HS-27A (cell line): ENCODE measurements around the gene CAMK2D.

ENCODE experiments used
- DNase-seq: peaks from one replicate; pipeline ENCODE4 v3.0.0-alpha.2; 2012; ENCODE audit warnings: low read depth, missing footprints

CAMK2D gene

GRCh38 chr4:113637823-113638561, 123.5 kb downstream of the CAMK2D start:
- no peak for DNase-seq

- DNase-seq, result no peak
Measured at GRCh38 chr4:113637363-113637762, 124.2 kb downstream of the CAMK2D start.

GRCh38 chr4:113636877-113637276, 124.7 kb downstream of the CAMK2D start:
- no peak for DNase-seq

GRCh38 chr4:113636438-113636818, 125.1 kb downstream of the CAMK2D start:
- no peak for DNase-seq

GRCh38 chr4:113635739-113636437, 125.7 kb downstream of the CAMK2D start:
- peak; percentile 84 for DNase-seq

GRCh38 chr4:113634081-113634969, 127.2 kb downstream of the CAMK2D start:
- DNase-seq, result no peak

- DNase-seq, result no peak
Measured at GRCh38 chr4:113633467-113633866, 128.1 kb downstream of the CAMK2D start.

- no peak for DNase-seq
Measured at GRCh38 chr4:113628711-113629110, 132.8 kb downstream of the CAMK2D start.

GRCh38 chr4:113627321-113627720, 134.2 kb downstream of the CAMK2D start:
- DNase-seq, result no peak

GRCh38 chr4:113625902-113626301, 135.6 kb downstream of the CAMK2D start:
- no peak for DNase-seq

- no peak for DNase-seq
Measured at GRCh38 chr4:113623274-113623894, 138.2 kb downstream of the CAMK2D start.

- no peak for DNase-seq
Measured at GRCh38 chr4:113621633-113622032, 139.9 kb downstream of the CAMK2D start.

GRCh38 chr4:113620032-113620431, 141.5 kb downstream of the CAMK2D start:
- no peak for DNase-seq

GRCh38 chr4:113619526-113619925, 142.0 kb downstream of the CAMK2D start:
- no peak for DNase-seq

GRCh38 chr4:113618205-113618604, 143.3 kb downstream of the CAMK2D start:
- DNase-seq, result no peak

GRCh38 chr4:113617195-113617594, 144.3 kb downstream of the CAMK2D start:
- no peak for DNase-seq

- no peak for DNase-seq
Measured at GRCh38 chr4:113616443-113616842, 145.1 kb downstream of the CAMK2D start.

GRCh38 chr4:113614414-113614813, 147.1 kb downstream of the CAMK2D start:
- DNase-seq, result no peak

GRCh38 chr4:113613503-113613902, 148.0 kb downstream of the CAMK2D start:
- DNase-seq, result no peak

GRCh38 chr4:113610537-113610936, 151.0 kb downstream of the CAMK2D start:
- DNase-seq, result no peak

- no peak for DNase-seq
Measured at GRCh38 chr4:113607998-113608397, 153.5 kb downstream of the CAMK2D start.

- no peak for DNase-seq
Measured at GRCh38 chr4:113607147-113607720, 154.3 kb downstream of the CAMK2D start.
